Measurements from ENCODE around the gene NRF1. TPM values are rescaled to one million over a fixed set of nuclear protein-coding genes. Genes with fewer than 3 reads are reported as not detected.

NRF1 gene
- total RNA-seq, 1 experiment from 2014 or later = 25.9 TPM

- no peak for ATAC-seq
- no peak for TF ChIP-seq JUND (IDR thresholded peaks at IDR 0.05)
- DNase-seq (ENCODE audit: low read depth, low spot score) = no peak
- BruUV-seq (replicated peaks) = no TSS peak
- H3K4me1 ChIP-seq (ENCODE audit: control insufficient read depth in 1 of 2, insufficient read depth in 2 of 2, low read length in 2 of 2) = no peaks in the 10 kb centered on the region
- no peaks in the 10 kb centered on the region for H3K79me2 ChIP-seq (ENCODE audit: insufficient read depth, low read length)
- H3K27me3 ChIP-seq (ENCODE audit: insufficient read depth, low read length) = no peaks in the 10 kb centered on the region
- intact Hi-C loops (cut with micrococcal nuclease) = no loop called here
- peaks cover 7% of the 10 kb centered on the region; the same call in 1 of the 2 replicates for H4K20me1 ChIP-seq (ENCODE audit: insufficient read depth)
- H3K4me3 ChIP-seq (replicated peaks in 1 of 2; ENCODE audit: low read depth in 1 of 2, low read length in 2 of 2) = no peak overlapping the region
- H3K9me3 ChIP-seq (ENCODE audit: control insufficient read depth in 1 of 2, insufficient read depth in 1 of 2, low read depth in 1 of 2, low read length in 2 of 2) = no peaks in the 10 kb centered on the region
- H3K4me2 ChIP-seq (ENCODE audit: low read length) = no peak overlapping the region
- ChIA-PET RAD21 (ENCODE audit: low non-redundant PET in 1 of 2, low total read pairs in 2 of 2, uncharacterized antibody in 2 of 2, unreplicated experiment in 2 of 2) (no interaction called here), CTCF (no interaction called here), POLR2A (no interaction called here)
- H2AFZ ChIP-seq (ENCODE audit: low read depth, low read length, poor library complexity, severe bottlenecking) = no peak overlapping the region
- H3K36me3 ChIP-seq (ENCODE audit: control insufficient read depth in 1 of 2, insufficient read depth in 2 of 2, low read length in 2 of 2) = peaks cover 11 to 17% of the 10 kb centered on the region in 2 experiments; a peak in 3 of 4 replicates
- no peak overlapping the region for H3K27ac ChIP-seq (ENCODE audit: low read depth, low read length)
- no peaks in the 10 kb centered on the region for H3K9me2 ChIP-seq (ENCODE audit: insufficient read depth)
- no peak overlapping the region for H3K9ac ChIP-seq (ENCODE audit: low read length)
These were observed 112.2 kb downstream of the NRF1 start for GRCh38 chr7:129723679-129724078.

GRCh38 chr7:129724796-129725195 is 113.3 kb downstream of the NRF1 start:
- no TSS peak for BruUV-seq (replicated peaks)
- Histone ChIP-seq H3K9me2 (ENCODE audit: insufficient read depth) (no peaks in the 10 kb centered on the region), H3K36me3 (ENCODE audit: control insufficient read depth in 1 of 2, insufficient read depth in 2 of 2, low read length in 2 of 2) (peaks cover 10 to 22% of the 10 kb centered on the region in 2 experiments; a peak in 3 of 4 replicates), H3K9ac (ENCODE audit: low read length) (no peak overlapping the region), H3K27ac (ENCODE audit: low read depth, low read length) (no peak overlapping the region), H3K4me1 (ENCODE audit: control insufficient read depth in 1 of 2, insufficient read depth in 2 of 2, low read length in 2 of 2) (no peaks in the 10 kb centered on the region), H3K27me3 (ENCODE audit: insufficient read depth, low read length) (no peaks in the 10 kb centered on the region), H2AFZ (ENCODE audit: low read depth, low read length, poor library complexity, severe bottlenecking) (no peak overlapping the region), H3K9me3 (ENCODE audit: control insufficient read depth in 1 of 2, insufficient read depth in 1 of 2, low read depth in 1 of 2, low read length in 2 of 2) (no peaks in the 10 kb centered on the region), H3K4me3 (replicated peaks in 1 of 2; ENCODE audit: low read depth in 1 of 2, low read length in 2 of 2) (no peak overlapping the region), H4K20me1 (ENCODE audit: insufficient read depth) (peaks cover 7% of the 10 kb centered on the region; the same call in 1 of the 2 replicates), H3K79me2 (ENCODE audit: insufficient read depth, low read length) (no peaks in the 10 kb centered on the region), H3K4me2 (ENCODE audit: low read length) (no peak overlapping the region)
- TF ChIP-seq ZFX (IDR thresholded peaks at IDR 0.05) (no peak), SP1 (IDR thresholded peaks at IDR 0.05; ENCODE audit: low read depth) (no peak), EZH2phosphoT487 (IDR thresholded peaks at IDR 0.05; ENCODE audit: borderline replicate concordance) (no peak)
- ATAC-seq = no peak
- DNase-seq (ENCODE audit: low read depth, low spot score) = no peak
- CTCF ChIA-PET = no interaction called here
- POLR2A ChIA-PET = no interaction called here
- intact Hi-C loops (cut with micrococcal nuclease) = no loop called here
- RAD21 ChIA-PET (ENCODE audit: low non-redundant PET in 1 of 2, low total read pairs in 2 of 2, uncharacterized antibody in 2 of 2, unreplicated experiment in 2 of 2) = no interaction called here
